HG03460 (cell line): ENCODE results near the gene TWIST2.

Experiments used
- ATAC-seq: cut with Tn5 transposase; IDR thresholded peaks from one replicate; pipeline ENCODE4 v1.9.1; 2021; ENCODE audit not compliant: unreplicated experiment

The TWIST2 gene

GRCh38 chr2:238847841-238848690 is at the start of gene TWIST2:
Gene TWIST2 (plus strand): TSS chr2:238848085. CDS start chr2:238848216, 131 bp downstream.
- no peak for ATAC-seq

- no peak for ATAC-seq
Observed at GRCh38 chr2:238801791-238802190, 46.1 kb upstream of the TWIST2 start.

GRCh38 chr2:238802957-238803356 is 44.9 kb upstream of the TWIST2 start:
- ATAC-seq = no peak

- ATAC-seq = no peak
Observed at GRCh38 chr2:238803996-238804870, 43.7 kb upstream of the TWIST2 start.

GRCh38 chr2:238808761-238809160 is 39.1 kb upstream of the TWIST2 start:
- no peak for ATAC-seq

GRCh38 chr2:238810321-238810720 is 37.6 kb upstream of the TWIST2 start:
- ATAC-seq = no peak

GRCh38 chr2:238811293-238811692 is 36.6 kb upstream of the TWIST2 start:
- ATAC-seq = no peak

- ATAC-seq = no peak
Observed at GRCh38 chr2:238811759-238812158, 36.1 kb upstream of the TWIST2 start.

- no peak for ATAC-seq
Observed at GRCh38 chr2:238813109-238813508, 34.8 kb upstream of the TWIST2 start.

- ATAC-seq = no peak
Observed at GRCh38 chr2:238814815-238815214, 33.1 kb upstream of the TWIST2 start.

GRCh38 chr2:238816291-238816690 is 31.6 kb upstream of the TWIST2 start:
- ATAC-seq = no peak

- no peak for ATAC-seq
Observed at GRCh38 chr2:238817382-238817781, 30.5 kb upstream of the TWIST2 start.

- no peak for ATAC-seq
Observed at GRCh38 chr2:238817891-238818290, 30.0 kb upstream of the TWIST2 start.

GRCh38 chr2:238818561-238818960 is 29.3 kb upstream of the TWIST2 start:
- no peak for ATAC-seq

GRCh38 chr2:238820197-238820596 is 27.7 kb upstream of the TWIST2 start:
- ATAC-seq = no peak

- ATAC-seq = no peak
Observed at GRCh38 chr2:238820916-238821315, 27.0 kb upstream of the TWIST2 start.

GRCh38 chr2:238821391-238821790 is 26.5 kb upstream of the TWIST2 start:
- ATAC-seq = no peak

- no peak for ATAC-seq
Observed at GRCh38 chr2:238821944-238822670, 25.8 kb upstream of the TWIST2 start.

- ATAC-seq = no peak
Observed at GRCh38 chr2:238822955-238823354, 24.9 kb upstream of the TWIST2 start.

GRCh38 chr2:238831177-238831576 is 16.7 kb upstream of the TWIST2 start:
- no peak for ATAC-seq

- ATAC-seq = no peak
Observed at GRCh38 chr2:238834982-238835381, 12.9 kb upstream of the TWIST2 start.
